ENCODE measurements around the gene SORCS2. TPM values are rescaled to one million over a fixed set of nuclear protein-coding genes. Genes with fewer than 3 reads are reported as not detected.

SORCS2 gene
- total RNA-seq, 1 donor from 2014 or later = 5.2 TPM

- Histone ChIP-seq H3K9me3 (ENCODE audit: low read depth) (no peaks in the 10 kb centered on the region), H3K27me3 (no peaks in the 10 kb centered on the region), H3K79me2 (ENCODE audit: low read depth) (no peaks in the 10 kb centered on the region), H3K4me1 (peaks cover 40% of the 10 kb centered on the region), H2AFZ (replicated peaks) (no peak overlapping the region), H3K36me3 (no peaks in the 10 kb centered on the region), H3K4me2 (no peak overlapping the region), H3K9ac (no peak overlapping the region), H3K4me3 (no peak overlapping the region), H3F3A (ENCODE audit: low read depth) (peaks cover 24% of the 10 kb centered on the region), H3K27ac (no peak overlapping the region), H4K20me1 (ENCODE audit: low read depth) (peaks cover 4% of the 10 kb centered on the region)
- DNase-seq (ENCODE audit: low spot score) = no peak
- Mint-ChIP-seq H3K27me3 (ENCODE audit: insufficient read depth, low read depth) (peaks cover 4% of the 10 kb centered on the region), H3K9me3 (no peaks in the 10 kb centered on the region), H3K36me3 (no peaks in the 10 kb centered on the region), H3K4me3 (peak overlapping the region; percentile 4), H3K4me1 (peaks cover 49% of the 10 kb centered on the region), H3K27ac (peak overlapping the region; percentile 69)
- no peak for TF ChIP-seq EZH2 (IDR thresholded peaks at IDR 0.05)
- no peak for TF ChIP-seq CTCF (IDR thresholded peaks at IDR 0.05)
- TF ChIP-seq EZH2phosphoT487 (IDR thresholded peaks at IDR 0.05) = no peak
Measured at GRCh38 chr4:7325541-7325940, 133.2 kb downstream of the SORCS2 start.

GRCh38 chr4:7326306-7326692, 134.0 kb downstream of the SORCS2 start:
- DNase-seq (ENCODE audit: low spot score) = no peak
- Histone ChIP-seq H3K9me3 (ENCODE audit: low read depth) (no peaks in the 10 kb centered on the region), H3K27ac (no peak overlapping the region), H3K4me2 (no peak overlapping the region), H4K20me1 (ENCODE audit: low read depth) (peaks cover 4% of the 10 kb centered on the region), H3K27me3 (no peaks in the 10 kb centered on the region), H2AFZ (replicated peaks) (no peak overlapping the region), H3K36me3 (no peaks in the 10 kb centered on the region), H3K4me3 (no peak overlapping the region), H3F3A (ENCODE audit: low read depth) (peaks cover 24% of the 10 kb centered on the region), H3K4me1 (peaks cover 44% of the 10 kb centered on the region), H3K9ac (no peak overlapping the region), H3K79me2 (ENCODE audit: low read depth) (no peaks in the 10 kb centered on the region)
- Mint-ChIP-seq H3K27me3 (ENCODE audit: insufficient read depth, low read depth) (peaks cover 4% of the 10 kb centered on the region), H3K4me3 (no peak overlapping the region), H3K4me1 (peaks cover 52% of the 10 kb centered on the region), H3K27ac (peak overlapping the region; percentile 91), H3K36me3 (no peaks in the 10 kb centered on the region), H3K9me3 (no peaks in the 10 kb centered on the region)
- TF ChIP-seq CTCF (IDR thresholded peaks at IDR 0.05) = no peak
- TF ChIP-seq EZH2phosphoT487 (IDR thresholded peaks at IDR 0.05) = no peak
- no peak for TF ChIP-seq EZH2 (IDR thresholded peaks at IDR 0.05)

- Mint-ChIP-seq H3K27me3 (ENCODE audit: insufficient read depth, low read depth) (peaks cover 7% of the 10 kb centered on the region), H3K9me3 (no peaks in the 10 kb centered on the region), H3K4me3 (no peak overlapping the region), H3K36me3 (no peaks in the 10 kb centered on the region), H3K4me1 (peaks cover 54% of the 10 kb centered on the region), H3K27ac (peak overlapping the region; percentile 88)
- no peaks in the 10 kb centered on the region for H3K79me2 ChIP-seq (ENCODE audit: low read depth)
- TF ChIP-seq CTCF (IDR thresholded peaks at IDR 0.05) (no peak), EZH2phosphoT487 (IDR thresholded peaks at IDR 0.05) (no peak), EZH2 (IDR thresholded peaks at IDR 0.05) (no peak)
- no peak overlapping the region for H2AFZ ChIP-seq (replicated peaks)
- peaks cover 47% of the 10 kb centered on the region for H3K4me1 ChIP-seq
- no peaks in the 10 kb centered on the region for H3K36me3 ChIP-seq
- no peaks in the 10 kb centered on the region for H3K9me3 ChIP-seq (ENCODE audit: low read depth)
- no peak overlapping the region for H3K4me2 ChIP-seq
- H3K27me3 ChIP-seq = no peaks in the 10 kb centered on the region
- peaks cover 4% of the 10 kb centered on the region for H4K20me1 ChIP-seq (ENCODE audit: low read depth)
- no peak overlapping the region for H3K4me3 ChIP-seq
- no peak overlapping the region for H3K9ac ChIP-seq
- no peak for DNase-seq (ENCODE audit: low spot score)
- peaks cover 24% of the 10 kb centered on the region for H3F3A ChIP-seq (ENCODE audit: low read depth)
- no peak overlapping the region for H3K27ac ChIP-seq
Measured at GRCh38 chr4:7326693-7327340, 134.5 kb downstream of the SORCS2 start.

Data from neural progenitor cell (in vitro differentiated cells).